KOPT-K1 (cell line): ENCODE data around the gene NR4A1.
"Not testable (repeated sequence)": the region's sequence is repeated elsewhere in the genome, so short reads cannot be mapped to it uniquely, and the experiment has no call there.

Experiments
- H3K27ac ChIP-seq: fragments of 200-600 bp; sonication (generic); 2 replicates; pipeline ENCODE4 v1.5.1; 2016; ENCODE audit warnings: antibody characterized with exemption, mild to moderate bottlenecking, low read depth, low read length; ENCODE audit not compliant: poor library complexity, severe bottlenecking
- H3K36me3 ChIP-seq: fragments of 200-600 bp; sonication (generic); 2 replicates; pipeline ENCODE4 v1.5.1; 2017; ENCODE audit warnings: antibody characterized with exemption, mild to moderate bottlenecking, low read length, moderate library complexity; ENCODE audit not compliant: insufficient read depth
- H3K9me3 ChIP-seq: fragments of 200-600 bp; sonication (generic); 2 replicates; pipeline ENCODE4 v1.5.1; 2017; ENCODE audit warnings: antibody characterized with exemption, low read length, mild to moderate bottlenecking; ENCODE audit not compliant: insufficient read depth, poor library complexity, severe bottlenecking

The NR4A1 gene

DNA sequence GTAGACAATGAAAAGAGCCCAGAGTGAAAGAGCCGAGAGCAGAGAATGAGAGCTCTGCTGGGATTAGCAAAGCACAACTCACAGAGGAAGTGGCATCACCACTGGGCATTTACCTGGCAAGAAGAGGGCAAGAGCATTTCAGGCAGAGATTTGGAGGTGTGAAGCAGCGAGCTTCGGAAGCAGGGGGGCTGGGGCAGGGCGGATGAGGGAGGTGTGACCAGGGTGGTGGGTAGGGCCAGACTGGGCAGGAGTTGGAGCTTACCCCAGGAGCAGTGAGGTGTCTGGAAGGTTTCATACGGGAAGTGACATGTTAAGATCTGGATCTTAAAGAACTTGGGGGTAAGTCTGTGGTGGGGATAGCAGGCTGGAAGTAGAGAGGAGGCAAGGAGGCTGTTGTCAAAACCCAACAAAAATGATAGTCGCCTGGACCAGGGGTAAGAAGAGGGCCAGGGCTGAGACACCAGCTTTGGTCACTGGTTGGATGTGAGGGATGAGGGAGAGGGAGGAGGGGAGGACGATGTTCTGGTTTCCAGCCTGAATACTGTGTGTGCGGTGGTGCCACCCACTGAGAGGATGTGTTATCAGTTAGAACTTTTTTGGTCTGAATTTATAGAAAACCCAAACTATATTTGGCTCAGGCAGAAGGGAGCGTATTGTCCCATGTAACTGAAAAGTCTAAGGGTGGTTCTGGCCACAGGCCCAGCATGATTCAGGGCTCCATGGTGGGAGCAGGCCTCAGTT lies 33.4 kb downstream of the NR4A1 start:
- no peaks in the 10 kb centered on the region; the same call in 1 of the 2 replicates for H3K36me3 ChIP-seq
- H3K27ac ChIP-seq, result no peak overlapping the region
- H3K9me3 ChIP-seq, result no peaks in the 10 kb centered on the region

GRCh38 chr12:52085682-52086180 lies 34.5 kb downstream of the NR4A1 start:
- Histone ChIP-seq H3K9me3 (no peaks in the 10 kb centered on the region), H3K36me3 (no peaks in the 10 kb centered on the region), H3K27ac (no peak overlapping the region)

- Histone ChIP-seq H3K27ac (no peak overlapping the region), H3K36me3 (no peaks in the 10 kb centered on the region), H3K9me3 (no peaks in the 10 kb centered on the region)
Observed at GRCh38 chr12:52086366-52086765, 35.1 kb downstream of the NR4A1 start.

GRCh38 chr12:52086944-52087835 lies 35.9 kb downstream of the NR4A1 start:
- no peaks in the 10 kb centered on the region for H3K36me3 ChIP-seq
- H3K9me3 ChIP-seq, result no peaks in the 10 kb centered on the region
- H3K27ac ChIP-seq, result no peak overlapping the region

DNA sequence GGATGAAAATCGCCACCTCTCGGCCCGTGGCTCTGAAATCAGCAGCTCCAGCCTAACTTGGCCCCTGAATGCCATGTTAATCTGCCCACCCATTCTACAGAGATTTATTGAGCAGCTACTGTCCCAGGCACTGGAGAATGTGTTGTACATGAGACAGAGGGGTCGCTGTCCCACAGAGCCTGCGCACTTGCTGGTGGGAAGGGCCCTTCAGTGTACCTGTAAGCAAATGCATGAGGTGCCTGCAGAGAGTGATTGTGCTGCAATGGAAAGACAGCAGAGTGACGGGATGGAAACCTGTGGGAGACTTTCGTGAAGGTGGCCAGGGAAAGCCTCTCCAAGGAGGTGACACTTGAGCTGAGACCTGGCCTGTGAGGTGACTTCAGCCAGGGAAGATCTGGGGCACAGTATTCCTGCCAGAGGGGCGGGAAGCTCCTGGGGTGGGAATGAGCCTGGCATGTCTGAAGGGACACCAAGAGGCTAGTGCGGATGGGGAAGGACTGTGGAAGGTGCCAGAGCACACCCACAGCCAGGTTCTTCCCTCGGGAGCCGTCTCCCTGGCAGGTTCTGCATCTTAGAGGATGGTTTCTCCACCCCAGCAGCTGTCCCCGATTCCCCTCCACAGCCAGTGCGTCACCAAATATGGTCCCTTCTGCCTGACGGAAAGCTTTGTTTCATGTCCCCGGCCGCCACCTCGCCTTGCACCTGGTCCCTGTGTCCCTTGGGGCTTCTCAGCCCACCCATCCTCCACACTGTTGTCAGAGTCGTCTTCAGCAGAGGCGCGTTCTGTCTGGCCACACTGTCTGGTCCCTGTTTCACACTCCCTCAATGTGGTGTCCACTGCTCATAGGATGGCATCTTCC lies 36.9 kb downstream of the NR4A1 start:
- Histone ChIP-seq H3K36me3 (no peaks in the 10 kb centered on the region), H3K27ac (no peak overlapping the region), H3K9me3 (no peaks in the 10 kb centered on the region)

GRCh38 chr12:52089491-52089890 lies 38.2 kb downstream of the NR4A1 start:
- no peaks in the 10 kb centered on the region for H3K36me3 ChIP-seq
- H3K9me3 ChIP-seq, result no peaks in the 10 kb centered on the region
- no peak overlapping the region for H3K27ac ChIP-seq

GRCh38 chr12:52090291-52090690 lies 39.0 kb downstream of the NR4A1 start:
- Histone ChIP-seq H3K36me3 (no peaks in the 10 kb centered on the region), H3K9me3 (no peaks in the 10 kb centered on the region), H3K27ac (no peak overlapping the region)

- Histone ChIP-seq H3K9me3 (no peaks in the 10 kb centered on the region), H3K27ac (no peak overlapping the region), H3K36me3 (no peaks in the 10 kb centered on the region)
Observed at GRCh38 chr12:52091061-52091460, 39.8 kb downstream of the NR4A1 start.

DNA sequence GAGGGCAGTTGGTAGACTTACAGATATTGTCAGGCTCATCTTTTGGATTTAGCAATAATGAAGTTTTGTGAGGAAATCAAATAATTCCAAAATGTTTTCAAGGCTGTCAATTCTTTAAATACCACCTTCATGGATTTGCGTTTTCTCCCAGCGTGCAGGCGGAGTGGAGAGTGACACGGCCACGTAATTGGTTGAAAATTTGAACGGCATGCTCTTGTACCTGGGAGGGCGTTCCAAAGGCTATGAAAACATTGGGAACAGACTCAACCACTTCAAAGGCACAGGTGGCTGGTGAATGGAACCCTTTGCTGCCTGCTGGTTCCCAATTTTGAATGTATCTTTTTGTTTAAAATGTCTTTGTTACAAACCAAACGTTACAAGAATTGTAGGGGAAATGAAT lies 40.6 kb downstream of the NR4A1 start:
- no peaks in the 10 kb centered on the region for H3K9me3 ChIP-seq
- H3K27ac ChIP-seq, result no peak overlapping the region
- H3K36me3 ChIP-seq, result no peaks in the 10 kb centered on the region

- Histone ChIP-seq H3K9me3 (no peaks in the 10 kb centered on the region), H3K27ac (no peak overlapping the region), H3K36me3 (no peaks in the 10 kb centered on the region)
Observed at GRCh38 chr12:52093346-52093745, 42.1 kb downstream of the NR4A1 start.

- Histone ChIP-seq H3K27ac (no peak overlapping the region), H3K36me3 (no peaks in the 10 kb centered on the region)
Observed at GRCh38 chr12:52096332-52097044, 45.2 kb downstream of the NR4A1 start.

GRCh38 chr12:52097045-52097666 lies 45.9 kb downstream of the NR4A1 start:
- Histone ChIP-seq H3K36me3 (no peaks in the 10 kb centered on the region), H3K27ac (no peak overlapping the region), H3K9me3 (no peaks in the 10 kb centered on the region)

More at GRCh38 chr12:52096332-52097044, 45.2 kb downstream of the NR4A1 start:
- H3K9me3 ChIP-seq, result no peaks in the 10 kb centered on the region

DNA sequence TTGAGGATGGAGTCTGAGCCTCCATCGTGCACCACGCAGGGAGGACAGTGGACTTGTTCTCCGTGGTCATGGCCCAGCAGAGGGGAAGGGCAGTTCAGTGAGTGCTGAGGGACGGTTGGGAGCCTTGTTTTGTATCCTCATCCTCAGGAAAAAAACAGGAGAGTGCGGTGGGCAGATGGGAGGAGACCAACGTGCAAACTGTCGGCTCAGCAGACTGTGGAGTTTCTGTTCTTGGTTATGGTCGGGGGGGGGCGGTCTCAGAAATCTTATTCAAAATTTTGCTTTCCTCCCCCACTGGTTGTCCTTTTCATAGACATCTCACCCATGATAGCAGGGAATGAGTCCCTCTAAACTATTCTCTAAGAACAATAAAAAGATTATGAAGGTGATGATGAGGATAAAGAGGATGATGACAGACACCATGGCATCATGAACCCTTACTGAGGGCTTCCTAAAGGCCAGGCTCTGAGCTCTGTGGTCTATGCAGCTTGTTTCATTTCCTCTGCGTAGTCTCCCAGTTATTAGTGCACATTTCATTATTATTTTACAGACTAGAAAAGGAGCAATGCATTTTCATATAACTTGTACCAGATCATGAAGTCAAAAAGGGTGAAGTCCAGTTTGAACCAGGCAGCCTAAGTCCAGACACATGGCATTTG lies 53.3 kb downstream of the NR4A1 start:
- not testable (repeated sequence) for H3K36me3 ChIP-seq, H3K27ac ChIP-seq, H3K9me3 ChIP-seq
